GM12874 (cell line): ENCODE measurements around the gene MAN1C1.

Source experiments
- CTCF ChIP-seq: IDR thresholded peaks from 2 replicates; pipeline ENCODE4 v1.5.1; 2011; ENCODE audit warnings: low read depth, mild to moderate bottlenecking, control low read depth, low read length, moderate library complexity; ENCODE audit not compliant: insufficient read depth

The MAN1C1 gene

GRCh38 chr1:25680701-25681100 lies 64.1 kb downstream of the MAN1C1 start:
- no peak for TF ChIP-seq CTCF

GRCh38 chr1:25682059-25682601 lies 65.5 kb downstream of the MAN1C1 start:
- TF ChIP-seq CTCF: no peak

GRCh38 chr1:25683177-25683576 lies 66.6 kb downstream of the MAN1C1 start:
- TF ChIP-seq CTCF: no peak

- no peak for TF ChIP-seq CTCF
These were observed 67.1 kb downstream of the MAN1C1 start for GRCh38 chr1:25683731-25684130.

GRCh38 chr1:25684216-25684965 lies 67.8 kb downstream of the MAN1C1 start:
- TF ChIP-seq CTCF: no peak

GRCh38 chr1:25685211-25685750 lies 68.7 kb downstream of the MAN1C1 start:
- no peak for TF ChIP-seq CTCF

GRCh38 chr1:25685938-25686665 lies 69.5 kb downstream of the MAN1C1 start:
- no peak for TF ChIP-seq CTCF
